Posterior vena cava (tissue), 2 donors: ENCODE measurements around the gene ARHGAP45. TPM values are rescaled to one million over a fixed set of nuclear protein-coding genes. Genes with fewer than 3 reads are reported as not detected.
A peak's percentile ranks its signal among the peaks of the same experiment; 100 is the strongest.

Source experiments
- DNase-seq: peaks from one replicate; pipeline ENCODE4 v3.0.0-alpha.2; 2020; ENCODE audit warnings: low spot score
- intact Hi-C, 2 donors: fragments of 100-400 bp; cut with DNase I; formaldehyde crosslinking; loops; one replicate each; pipeline versions ENCODE4 v1.14.1 to v1.14.2; 2022 to 2023
- total RNA-seq, 2 donors: library from RNA; stranded (reverse); fragmentation: NEBNext Ultra II Directional; extraction: Animal tissue kit (Norgen Biotek cat#: 25700); gene quantifications; one replicate each; pipeline ENCODE4 v1.2.1, GENCODE V29; 2021
- donor health status: DM: yes; HTN: yes; CAD: no.
- donor health status: DM: yes; HTN: yes; CAD: no.

Gene ARHGAP45
- total RNA-seq, 2 donors from 2014 or later, result 10.0 to 26.8 TPM

DNA sequence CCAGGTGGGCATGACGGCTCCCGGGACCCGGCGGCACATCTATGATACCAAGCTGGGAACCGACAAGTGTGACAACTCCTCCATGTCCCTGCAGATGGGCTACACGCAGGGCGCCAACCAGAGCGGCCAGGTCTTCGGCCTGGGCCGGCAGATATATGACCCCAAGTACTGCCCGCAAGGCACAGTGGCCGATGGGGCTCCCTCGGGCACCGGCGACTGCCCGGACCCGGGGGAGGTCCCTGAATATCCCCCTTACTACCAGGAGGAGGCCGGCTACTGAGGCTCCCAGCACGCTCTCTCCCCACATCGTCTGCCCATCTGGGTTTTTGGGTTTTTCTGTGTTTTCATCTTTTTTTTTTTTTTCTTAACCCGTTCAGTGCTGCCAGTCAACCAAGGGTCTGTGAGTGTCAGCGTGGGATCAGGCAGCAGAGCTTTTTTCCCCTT lies 29.3 kb upstream of the ARHGAP45 start:
- intact Hi-C loops, result no loop called here
- no peak for DNase-seq

DNA sequence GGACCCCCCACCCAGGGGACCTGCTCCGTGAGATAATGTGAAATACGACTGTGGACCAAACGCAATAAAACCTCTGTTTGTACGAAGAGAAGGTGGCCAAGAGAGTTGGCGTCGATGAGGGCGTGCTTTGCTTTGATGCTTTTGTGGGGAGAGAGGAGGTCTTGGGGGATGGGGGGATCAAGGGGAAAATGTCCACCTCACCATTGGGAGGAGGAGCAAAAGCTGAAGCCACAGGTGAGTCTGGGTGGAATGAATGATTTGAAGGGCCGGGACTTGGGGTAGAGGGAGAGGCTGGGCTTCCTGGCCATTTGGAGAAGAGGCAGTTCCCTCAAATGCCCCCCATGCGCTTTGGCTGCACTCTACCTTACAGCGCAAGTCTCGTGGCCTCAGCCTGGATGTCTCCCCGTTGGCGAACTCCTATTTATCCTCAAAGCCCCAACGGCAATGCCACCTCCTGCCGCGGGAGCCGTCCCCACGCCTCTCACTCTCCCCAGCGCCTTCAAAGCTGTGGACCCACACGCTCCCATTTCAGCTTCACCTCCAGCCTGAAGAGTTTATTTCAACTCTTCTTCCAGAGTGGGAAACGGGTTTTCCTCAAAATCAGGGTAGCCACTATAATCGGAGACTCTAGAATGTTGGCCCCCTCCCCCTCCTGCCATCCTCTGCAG lies 27.9 kb upstream of the ARHGAP45 start:
- DNase-seq, result no peak
- intact Hi-C loops, result no loop called here

DNA sequence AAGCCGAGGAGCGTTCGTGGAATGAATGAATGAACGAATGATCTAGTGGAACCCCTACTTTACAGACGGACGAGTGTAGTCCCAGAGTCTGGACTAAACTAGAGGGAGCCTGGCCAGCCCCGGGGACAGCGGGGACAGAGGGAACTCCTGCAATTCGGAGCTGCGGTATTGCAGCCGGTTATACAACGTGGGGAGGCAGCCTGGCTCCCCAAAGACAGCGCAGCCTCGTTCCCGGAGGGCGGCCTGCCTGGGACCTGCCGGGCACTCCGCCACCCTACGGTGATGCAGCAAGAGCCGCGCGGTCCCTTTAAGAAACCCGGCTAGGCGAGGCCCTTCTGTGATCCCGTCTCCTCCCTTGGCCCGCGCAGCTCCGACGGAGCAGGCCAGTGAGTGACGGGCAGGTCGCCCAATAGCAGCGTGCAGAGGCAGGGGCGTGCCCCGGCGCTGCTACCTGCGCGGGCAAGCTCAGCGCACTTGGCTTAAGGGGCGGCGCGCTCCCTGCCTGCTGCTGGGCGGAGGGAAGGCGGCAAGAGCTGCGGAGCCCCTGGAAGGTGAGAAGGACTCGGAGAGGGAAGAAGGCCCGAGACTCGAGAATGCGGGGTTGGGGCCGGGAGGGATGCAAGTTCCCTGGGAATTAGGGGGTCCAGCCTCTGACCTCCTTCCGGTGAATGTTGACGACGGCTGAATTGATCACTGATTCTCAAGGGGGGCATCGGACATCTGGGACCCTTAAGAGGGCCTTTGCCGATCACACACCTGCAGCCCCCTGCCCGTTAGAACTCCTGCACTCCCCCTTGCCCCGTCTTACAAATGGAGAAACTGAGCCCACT lies 27.1 kb upstream of the ARHGAP45 start, which contains the start of gene ABCA7:
Gene ABCA7, plus strand, starts transcription at position 462 of the 830 bp plus-strand sequence. CDS start 1,255 bp downstream, outside the sequence.
- intact Hi-C loops, result no loop called here

DNA sequence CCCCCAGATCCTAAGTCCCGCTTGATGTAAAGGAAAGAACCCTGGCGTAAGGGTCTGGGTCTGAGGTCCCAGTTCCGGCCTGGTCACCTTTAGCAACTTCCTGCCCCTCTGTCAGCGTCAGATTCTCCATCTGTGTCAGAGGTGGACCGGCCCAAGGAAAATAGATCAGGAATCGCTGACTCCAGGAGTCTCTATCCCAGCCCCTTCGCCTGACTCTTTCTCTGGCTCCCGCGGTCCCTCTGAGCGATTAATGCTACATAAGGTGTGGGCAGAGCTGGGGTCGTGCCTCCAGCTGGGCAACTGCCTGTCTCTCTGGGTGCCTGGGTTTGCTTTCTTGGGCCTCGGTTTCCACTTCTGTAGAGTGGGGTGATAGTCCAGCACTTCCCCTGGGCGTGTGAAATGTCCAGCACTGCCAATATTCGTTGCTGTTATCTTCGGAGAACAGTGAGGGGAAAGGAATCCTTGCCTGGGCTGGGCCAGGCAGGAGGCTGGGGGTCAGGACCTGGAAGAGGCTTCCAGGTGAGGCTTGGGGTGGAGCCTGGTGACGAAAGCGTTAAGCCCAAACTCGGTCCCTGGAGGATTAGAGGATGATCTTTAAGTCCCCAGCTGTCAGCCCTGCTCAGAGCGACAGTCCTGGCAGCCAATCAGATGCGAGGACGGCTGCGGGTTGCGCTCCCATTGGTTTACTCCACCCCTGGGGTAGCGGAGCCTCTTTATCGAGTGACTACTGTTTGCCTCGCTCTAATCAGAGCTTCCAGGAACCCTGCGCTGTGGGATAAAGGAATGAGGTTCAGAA lies 26.3 kb upstream of the ARHGAP45 start:
- intact Hi-C loops, result no loop called here
- DNase-seq, result peak; percentile 95

More for the DNA sequence above, 27.1 kb upstream of the ARHGAP45 start, which contains the start of gene ABCA7:
- DNase-seq, result peak; percentile 99

DNA sequence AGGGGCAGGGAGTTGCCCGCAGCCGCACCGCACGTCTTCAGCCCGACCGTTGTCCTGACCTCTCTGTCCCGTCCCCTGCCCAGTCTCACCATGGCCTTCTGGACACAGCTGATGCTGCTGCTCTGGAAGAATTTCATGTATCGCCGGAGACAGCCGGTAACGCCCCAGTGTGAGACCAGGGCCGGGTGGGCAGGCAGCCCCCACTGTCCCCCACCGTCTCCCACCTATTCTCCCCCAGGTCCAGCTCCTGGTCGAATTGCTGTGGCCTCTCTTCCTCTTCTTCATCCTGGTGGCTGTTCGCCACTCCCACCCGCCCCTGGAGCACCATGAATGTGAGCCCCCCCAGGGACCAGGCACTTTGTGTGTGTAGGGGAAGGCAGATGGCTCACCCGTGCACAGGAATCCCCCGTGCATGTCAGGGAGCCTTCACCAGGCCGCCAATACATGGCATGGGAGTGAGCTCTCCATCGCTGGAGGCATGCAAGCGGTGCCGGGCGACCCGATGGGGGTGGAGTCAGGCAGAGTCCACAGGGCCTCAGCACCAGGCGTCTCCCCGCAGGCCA lies 25.6 kb upstream of the ARHGAP45 start:
- DNase-seq, result no peak
- intact Hi-C loops, result no loop called here

DNA sequence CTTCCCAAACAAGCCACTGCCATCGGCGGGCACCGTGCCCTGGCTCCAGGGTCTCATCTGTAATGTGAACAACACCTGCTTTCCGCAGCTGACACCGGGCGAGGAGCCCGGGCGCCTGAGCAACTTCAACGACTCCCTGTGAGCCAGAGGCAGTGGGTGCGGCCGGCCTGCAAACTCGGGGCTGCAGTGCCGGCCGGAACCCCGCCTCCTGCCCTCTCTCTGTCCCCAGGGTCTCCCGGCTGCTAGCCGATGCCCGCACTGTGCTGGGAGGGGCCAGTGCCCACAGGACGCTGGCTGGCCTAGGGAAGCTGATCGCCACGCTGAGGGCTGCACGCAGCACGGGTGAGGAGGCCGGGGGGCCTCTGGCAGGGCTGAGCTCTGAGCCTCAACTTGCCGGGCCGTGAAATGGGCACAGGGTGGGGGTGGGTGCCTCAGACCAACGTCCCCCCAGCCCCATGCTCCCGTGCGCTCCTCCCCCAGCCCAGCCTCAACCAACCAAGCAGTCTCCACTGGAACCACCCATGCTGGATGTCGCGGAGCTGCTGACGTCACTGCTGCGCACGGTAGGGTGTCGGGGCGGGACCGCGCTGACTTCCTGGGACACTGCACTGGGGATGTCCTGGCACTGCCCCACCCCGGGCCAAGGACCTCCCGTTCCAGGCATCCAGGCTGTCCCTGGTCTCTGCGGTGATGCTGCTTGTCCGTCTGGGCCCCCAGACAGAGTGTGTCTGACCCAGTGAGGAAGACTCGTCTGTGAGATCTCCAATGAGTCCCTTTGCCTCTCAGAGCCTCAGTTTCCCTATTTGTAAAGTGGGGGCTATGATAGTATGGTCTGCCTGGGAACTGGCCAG lies 24.9 kb upstream of the ARHGAP45 start:
- no peak for DNase-seq
- intact Hi-C loops, result no loop called here

DNA sequence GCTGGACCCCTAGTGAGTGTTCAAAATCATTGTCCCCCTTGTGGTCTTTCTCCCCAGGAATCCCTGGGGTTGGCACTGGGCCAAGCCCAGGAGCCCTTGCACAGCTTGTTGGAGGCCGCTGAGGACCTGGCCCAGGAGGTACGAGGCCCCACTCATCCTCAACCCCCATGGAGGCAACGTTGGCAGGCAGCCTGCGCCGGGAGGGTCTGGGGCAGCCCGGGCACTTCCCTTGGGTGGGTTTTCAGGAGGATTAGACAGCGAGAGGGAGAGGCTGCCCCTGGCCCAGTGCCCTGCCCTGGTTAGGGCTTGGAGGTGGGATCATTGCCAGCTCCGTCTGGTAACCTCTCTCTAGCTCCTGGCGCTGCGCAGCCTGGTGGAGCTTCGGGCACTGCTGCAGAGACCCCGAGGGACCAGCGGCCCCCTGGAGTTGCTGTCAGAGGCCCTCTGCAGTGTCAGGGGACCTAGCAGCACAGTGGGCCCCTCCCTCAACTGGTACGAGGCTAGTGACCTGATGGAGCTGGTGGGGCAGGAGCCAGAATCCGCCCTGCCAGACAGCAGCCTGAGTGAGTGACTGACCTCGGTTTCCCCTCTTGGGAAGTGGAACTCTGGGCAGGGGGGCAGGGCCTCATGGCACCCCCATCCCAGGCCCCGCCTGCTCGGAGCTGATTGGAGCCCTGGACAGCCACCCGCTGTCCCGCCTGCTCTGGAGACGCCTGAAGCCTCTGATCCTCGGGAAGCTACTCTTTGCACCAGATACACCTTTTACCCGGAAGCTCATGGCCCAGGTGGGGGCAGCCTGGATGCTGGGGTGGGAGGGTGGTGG lies 24.1 kb upstream of the ARHGAP45 start:
- intact Hi-C loops, result no loop called here
- DNase-seq, result no peak

DNA sequence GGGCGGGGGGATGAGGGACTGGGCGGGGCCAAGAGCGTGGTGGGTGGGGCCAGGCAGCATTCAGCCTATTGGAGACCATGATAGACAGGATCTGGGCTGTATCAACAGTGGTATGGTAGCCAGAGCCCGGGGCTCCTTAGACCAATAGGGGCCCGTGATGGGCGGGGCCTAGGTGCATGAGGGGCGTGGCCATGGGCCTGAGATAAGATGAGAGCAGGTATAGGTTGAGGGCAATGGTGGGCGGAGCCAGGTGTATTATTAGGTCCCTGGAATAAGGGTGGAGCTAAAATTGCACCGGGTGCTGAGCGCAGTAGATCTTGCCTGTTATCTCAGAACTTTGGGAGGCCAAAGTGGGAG lies 21.7 kb upstream of the ARHGAP45 start:
- intact Hi-C loops, result loop anchor here in 1 of 2 donors (5.0 kb wide), 1 partner anchor 37 kb away; no protein-coding TSS in a partner anchor
- no peak for DNase-seq

DNA sequence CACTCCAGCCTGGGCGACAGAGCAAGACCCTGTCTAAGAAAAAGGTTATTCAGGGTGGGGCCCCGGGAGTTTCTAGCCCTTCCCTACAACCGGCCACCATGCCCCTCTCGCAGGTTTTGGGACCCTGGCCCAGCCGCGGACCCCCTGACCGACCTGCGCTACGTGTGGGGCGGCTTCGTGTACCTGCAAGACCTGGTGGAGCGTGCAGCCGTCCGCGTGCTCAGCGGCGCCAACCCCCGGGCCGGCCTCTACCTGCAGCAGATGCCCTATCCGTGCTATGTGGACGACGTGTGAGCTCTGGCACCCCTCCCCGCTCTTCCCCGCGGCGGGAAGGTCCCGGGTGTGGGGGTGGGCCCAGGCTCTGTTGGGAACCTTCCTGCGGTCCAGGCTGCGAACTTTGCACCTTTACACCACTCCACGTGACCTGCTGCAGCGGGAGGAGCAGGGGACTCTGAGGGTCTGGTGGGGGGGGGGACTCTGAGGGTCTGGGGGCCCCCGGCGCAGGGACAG lies 20.8 kb upstream of the ARHGAP45 start:
- DNase-seq, result no peak
- intact Hi-C loops, result loop anchor here in 1 of 2 donors (5.0 kb wide), 1 partner anchor 36 kb away; no protein-coding TSS in a partner anchor

DNA sequence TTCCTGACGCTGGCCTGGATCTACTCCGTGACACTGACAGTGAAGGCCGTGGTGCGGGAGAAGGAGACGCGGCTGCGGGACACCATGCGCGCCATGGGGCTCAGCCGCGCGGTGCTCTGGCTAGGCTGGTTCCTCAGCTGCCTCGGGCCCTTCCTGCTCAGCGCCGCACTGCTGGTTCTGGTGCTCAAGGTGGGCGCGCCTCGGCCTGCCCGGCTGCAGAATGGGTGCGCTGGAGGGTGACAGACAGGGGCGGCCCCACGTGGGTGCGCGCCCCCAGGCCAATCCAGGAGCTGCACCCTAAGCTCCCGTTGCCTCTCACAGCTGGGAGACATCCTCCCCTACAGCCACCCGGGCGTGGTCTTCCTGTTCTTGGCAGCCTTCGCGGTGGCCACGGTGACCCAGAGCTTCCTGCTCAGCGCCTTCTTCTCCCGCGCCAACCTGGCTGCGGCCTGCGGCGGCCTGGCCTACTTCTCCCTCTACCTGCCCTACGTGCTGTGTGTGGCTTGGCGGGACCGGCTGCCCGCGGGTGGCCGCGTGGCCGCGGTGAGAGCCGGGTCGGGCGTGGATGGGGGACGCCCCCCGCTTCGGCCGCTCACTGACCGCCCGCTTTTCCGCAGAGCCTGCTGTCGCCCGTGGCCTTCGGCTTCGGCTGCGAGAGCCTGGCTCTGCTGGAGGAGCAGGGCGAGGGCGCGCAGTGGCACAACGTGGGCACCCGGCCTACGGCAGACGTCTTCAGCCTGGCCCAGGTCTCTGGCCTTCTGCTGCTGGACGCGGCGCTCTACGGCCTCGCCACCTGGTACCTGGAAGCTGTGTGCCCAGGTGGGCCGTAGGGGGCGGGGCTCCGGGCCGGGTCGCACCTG lies 19.9 kb upstream of the ARHGAP45 start:
- intact Hi-C loops, result loop anchor here in 1 of 2 donors (5.0 kb wide), 1 partner anchor 35 kb away; no protein-coding TSS in a partner anchor

DNA sequence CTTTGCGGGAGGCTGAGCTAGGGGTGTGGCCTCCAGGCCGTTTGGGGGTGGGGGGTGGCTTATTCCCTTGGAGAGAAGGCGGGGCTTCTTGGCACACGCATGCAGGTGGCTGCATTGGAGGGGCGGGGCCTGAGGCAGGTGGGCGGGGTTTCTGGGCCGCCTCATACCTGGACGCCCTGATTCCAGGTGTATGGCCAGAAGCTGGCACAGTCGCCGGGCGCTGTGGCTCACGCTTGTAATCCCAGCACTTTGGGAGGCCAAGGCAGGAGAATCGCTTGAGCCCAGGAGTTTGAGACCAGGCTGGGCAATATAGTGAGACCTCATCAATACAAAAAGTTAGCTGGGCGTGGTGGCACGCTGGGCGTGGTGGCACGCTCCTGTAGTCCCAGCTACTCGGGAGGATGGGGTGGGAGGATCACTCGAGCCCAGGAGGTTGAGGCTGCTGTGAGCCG lies 19.2 kb upstream of the ARHGAP45 start:
- intact Hi-C loops, result loop anchor here in 1 of 2 donors (5.0 kb wide), 1 partner anchor 35 kb away; no protein-coding TSS in a partner anchor
- DNase-seq, result peak; percentile 64

More for the DNA sequence above, 19.9 kb upstream of the ARHGAP45 start:
- no peak for DNase-seq

DNA sequence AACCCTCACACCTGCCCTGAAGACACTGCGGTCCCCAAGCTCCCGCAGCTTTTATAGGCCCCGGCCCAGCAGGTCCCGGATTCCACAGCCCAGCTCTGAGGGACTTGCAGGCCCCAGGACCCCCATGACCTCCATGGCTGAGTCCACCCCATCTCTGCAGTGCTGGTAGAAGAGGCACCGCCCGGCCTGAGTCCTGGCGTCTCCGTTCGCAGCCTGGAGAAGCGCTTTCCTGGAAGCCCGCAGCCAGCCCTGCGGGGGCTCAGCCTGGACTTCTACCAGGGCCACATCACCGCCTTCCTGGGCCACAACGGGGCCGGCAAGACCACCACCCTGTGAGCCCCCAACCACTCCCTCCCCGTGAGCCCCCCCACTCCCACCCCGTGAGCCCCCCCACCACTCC lies 17.9 kb upstream of the ARHGAP45 start:
- intact Hi-C loops, result loop anchor here in 1 of 2 donors (5.0 kb wide), 1 partner anchor 33 kb away; no protein-coding TSS in a partner anchor
- no peak for DNase-seq

DNA sequence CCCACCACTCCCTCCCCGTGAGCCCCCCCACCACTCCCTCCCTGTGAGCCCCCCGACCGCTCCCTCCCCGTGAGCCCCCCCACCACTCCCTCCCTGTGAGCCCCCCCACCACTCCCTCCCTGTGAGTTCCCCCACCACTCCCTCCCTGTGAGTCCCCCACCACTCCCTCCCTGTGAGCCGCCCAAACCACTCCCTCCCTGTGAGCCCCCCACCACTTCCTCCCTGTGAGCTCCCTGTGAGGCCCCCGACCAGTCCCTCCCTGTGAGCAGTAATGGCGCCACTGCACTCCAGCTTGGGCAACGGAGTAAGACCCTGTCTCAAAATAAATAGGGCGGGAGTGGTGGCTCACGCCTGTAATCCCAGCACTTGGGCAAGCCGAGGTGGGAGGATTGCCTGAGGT lies 17.2 kb upstream of the ARHGAP45 start:
- no peak for DNase-seq
- intact Hi-C loops, result loop anchor here in 1 of 2 donors (5.0 kb wide), 1 partner anchor 33 kb away; no protein-coding TSS in a partner anchor

DNA sequence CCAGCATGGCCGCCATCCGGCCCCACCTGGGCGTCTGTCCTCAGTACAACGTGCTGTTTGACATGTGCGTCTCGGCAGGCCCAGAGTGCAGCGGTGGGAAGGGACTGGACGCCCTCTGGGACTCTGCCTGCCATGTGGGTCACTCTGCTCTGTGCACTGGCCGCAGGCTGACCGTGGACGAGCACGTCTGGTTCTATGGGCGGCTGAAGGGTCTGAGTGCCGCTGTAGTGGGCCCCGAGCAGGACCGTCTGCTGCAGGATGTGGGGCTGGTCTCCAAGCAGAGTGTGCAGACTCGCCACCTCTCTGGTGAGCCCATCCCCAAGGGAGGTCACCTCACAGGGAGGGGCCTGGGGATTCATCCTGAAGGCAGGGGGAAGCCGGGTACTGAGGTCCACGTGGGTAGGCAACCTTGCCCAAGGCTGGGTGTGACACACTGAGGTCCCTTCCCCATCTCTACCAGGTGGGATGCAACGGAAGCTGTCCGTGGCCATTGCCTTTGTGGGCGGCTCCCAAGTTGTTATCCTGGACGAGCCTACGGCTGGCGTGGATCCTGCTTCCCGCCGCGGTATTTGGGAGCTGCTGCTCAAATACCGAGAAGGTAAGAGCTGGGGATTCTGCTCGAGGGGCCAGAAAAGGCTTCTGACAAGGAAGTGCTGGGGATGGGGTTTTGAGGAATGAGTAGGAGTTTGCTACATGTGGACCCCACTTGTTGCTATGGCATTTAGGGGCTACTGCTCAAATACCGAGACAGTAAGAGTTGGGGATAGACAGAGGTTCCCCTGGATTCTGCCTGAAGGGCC lies 15.8 kb upstream of the ARHGAP45 start:
- intact Hi-C loops, result loop anchor here in 1 of 2 donors (1.0 kb wide), 1 partner anchor 44 kb away; the partner anchor contains the start of gene POLR2E
- no peak for DNase-seq

DNA sequence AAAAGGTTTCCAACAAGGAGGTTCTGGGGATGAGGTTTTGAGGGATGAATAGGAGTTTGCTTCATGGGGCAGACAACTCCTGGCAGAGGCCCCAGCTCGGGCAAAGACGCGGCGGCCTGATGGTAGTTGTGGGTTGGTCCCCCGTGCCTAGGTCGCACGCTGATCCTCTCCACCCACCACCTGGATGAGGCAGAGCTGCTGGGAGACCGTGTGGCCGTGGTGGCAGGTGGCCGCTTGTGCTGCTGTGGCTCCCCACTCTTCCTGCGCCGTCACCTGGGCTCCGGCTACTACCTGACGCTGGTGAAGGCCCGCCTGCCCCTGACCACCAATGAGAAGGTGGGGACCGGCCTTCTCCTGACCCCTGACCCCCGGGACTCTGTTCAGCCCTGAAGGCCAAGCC lies 15.2 kb upstream of the ARHGAP45 start:
- DNase-seq, result no peak

More for the DNA sequence above, 15.2 kb upstream of the ARHGAP45 start:
- intact Hi-C loops, result loop anchor here in 1 of 2 donors (1.0 kb wide), 1 partner anchor 44 kb away; the partner anchor contains the start of gene POLR2E
